Measurements from ENCODE around the gene DOP1B. TPM values are rescaled to one million over a fixed set of nuclear protein-coding genes. Genes with fewer than 3 reads are reported as not detected.

The DOP1B gene
- total and polyA plus RNA-seq, 2 of the 4 experiments (the other 2 are of a cell fraction) = 8.8 to 13.0 TPM

- Histone ChIP-seq H3K4ac (ENCODE audit: low read depth, low read length) (peak overlapping the region; percentile 60), H3K9me3 (ENCODE audit: control insufficient read depth, insufficient read depth, low read length) (no peaks in the 10 kb centered on the region), H2AFZ (replicated peaks; ENCODE audit: low read length, poor library complexity) (no peak overlapping the region), H3K27me3 (ENCODE audit: control insufficient read depth, insufficient read depth, low read length) (no peaks in the 10 kb centered on the region), H2BK15ac (ENCODE audit: low read depth, low read length) (peak overlapping the region; percentile 54; the same call in 1 of the 3 replicates), H4K5ac (ENCODE audit: low read depth, low read length) (no peak overlapping the region), H3K4me2 (ENCODE audit: low read depth, low read length) (no peak overlapping the region), H3K9ac (ENCODE audit: low read depth, low read length) (no peak overlapping the region), H3K9me1 (ENCODE audit: insufficient read depth, low read length) (peaks cover 33% of the 10 kb centered on the region), H3K79me1 (ENCODE audit: low read depth in 1 of 2, low read length in 2 of 2) (peaks cover 6 to 42% of the 10 kb centered on the region in 2 experiments), H4K91ac (ENCODE audit: insufficient read depth, low read depth, low read length) (peak overlapping the region; percentile 49; the same call in 1 of the 2 replicates), H3K18ac (ENCODE audit: low read depth, low read length) (no peak overlapping the region), H3K36me3 (ENCODE audit: control insufficient read depth, insufficient read depth, low read length) (no peaks in the 10 kb centered on the region), H3K4me1 (ENCODE audit: control insufficient read depth, insufficient read depth, low read length) (peaks cover 29% of the 10 kb centered on the region), H2BK20ac (ENCODE audit: low read depth, low read length) (peak overlapping the region; percentile 57), H3K23ac (ENCODE audit: low read depth, low read length) (no peak overlapping the region; the same call in 1 of the 2 replicates), H3K14ac (replicated peaks; ENCODE audit: low read depth, low read length) (no peak overlapping the region), H2AK5ac (ENCODE audit: low read depth, low read length) (peak overlapping the region; percentile 90), H4K20me1 (ENCODE audit: insufficient read depth, low read length) (no peaks in the 10 kb centered on the region), H3K4me3 (ENCODE audit: insufficient read depth, low read depth, low read length) (no peak overlapping the region), H2BK5ac (ENCODE audit: low read depth, low read length, poor library complexity, severe bottlenecking) (peak overlapping the region; percentile 10), H4K8ac (ENCODE audit: low read depth in 2 of 2, low read length in 2 of 2) (peak overlapping the region in 1 of 2 experiments; percentile 49; a peak in 1 of 4 replicates), H2AK9ac (replicated peaks; ENCODE audit: low read depth, low read length, poor library complexity) (peak overlapping the region; percentile 81), H3K27ac (ENCODE audit: insufficient read depth, low read length) (no peak overlapping the region), H3K56ac (ENCODE audit: extremely low read depth, insufficient read depth, low read length) (no peak overlapping the region), H2BK120ac (ENCODE audit: low read depth, low read length) (peak overlapping the region; percentile 70)
- no peak for ATAC-seq (ENCODE audit: low read depth)
- dilution Hi-C loops (cut with HindIII; ENCODE audit: low sequenced_read_pairs, unreplicated experiment) = no loop called here
- intact Hi-C loops (cut with micrococcal nuclease) = loop anchor here (5.0 kb wide), 1 partner anchor 48 kb away; the partner anchor contains the start of gene DOP1B
- ChIA-PET POLR2A (ENCODE audit: unreplicated experiment) (no interaction called here), CTCF (interaction anchor here (0.6 kb wide), 1 partner anchor 18 kb away, joined by 4 read pairs; no protein-coding TSS in a partner anchor)
- no peak for TF ChIP-seq BHLHE40 (IDR thresholded peaks at IDR 0.05; ENCODE audit: low read depth, low read length)
- TF ChIP-seq MXI1 (IDR thresholded peaks at IDR 0.05; ENCODE audit: borderline replicate concordance, low read depth, low read length) = no peak
- TF ChIP-seq RCOR1 (IDR thresholded peaks at IDR 0.05; ENCODE audit: insufficient replicate concordance, low read length) = no peak
- no peak for TF ChIP-seq CEBPB (IDR thresholded peaks at IDR 0.05; ENCODE audit: low read depth, low read length)
- TF ChIP-seq POLR2A (IDR thresholded peaks at IDR 0.05; ENCODE audit: low read depth, low read length) = no peak
- in situ Hi-C loops (cut with MboI; ENCODE audit: low sequenced_read_pairs) = loop anchor here (10.0 kb wide), 1 partner anchor 50 kb away; the partner anchor contains the start of gene DOP1B
- BruUV-seq (replicated peaks) = no TSS peak
- DNase-seq = no peak
- WGBS, 2 experiments (ENCODE audit: extremely low coverage in 2 of 2, insufficient read length in 1 of 2) = 96% methylated on average over 3 of the region's 6 CpGs; no CpG with 5 or more reads in 1 of the 2 experiments
These were observed 48.4 kb downstream of the DOP1B start for GRCh38 chr21:36204980-36205379.

Data from IMR-90 (cell line).